ENCODE measurements around the gene PAX7. TPM values are rescaled to one million over a fixed set of nuclear protein-coding genes. Genes with fewer than 3 reads are reported as not detected.

PAX7 gene
- polyA plus RNA-seq, 1 of the 3 experiments (the other 2 are of a cell fraction): not detected

GRCh38 chr1:18707696-18708257 lies 77.1 kb downstream of the PAX7 start:
- CTCF ChIA-PET: interaction anchor here (1.0 to 1.8 kb wide), 2 partner anchors 63 to 110 kb away, joined by 3 to 7 read pairs; no protein-coding TSS in a partner anchor
- H3K4me1 ChIP-seq (ENCODE audit: control insufficient read depth in 1 of 2, insufficient read depth in 2 of 2, low read depth in 1 of 2, low read length in 1 of 2): peaks cover 0 to 2% of the 10 kb centered on the region in 2 experiments; a peak in 1 of 4 replicates
- H3K36me3 ChIP-seq (replicated peaks in 1 of 2; ENCODE audit: control insufficient read depth in 1 of 2, insufficient read depth in 2 of 2, low read length in 1 of 2): no peaks in the 10 kb centered on the region
- no peak for DNase-seq
- no peaks in the 10 kb centered on the region; the same call in 1 of the 2 replicates for H3K27me3 ChIP-seq (ENCODE audit: insufficient read depth)
- TF ChIP-seq EP300 (IDR thresholded peaks at IDR 0.05; ENCODE audit: borderline replicate concordance in 1 of 2, low read depth in 1 of 2, low read length in 1 of 2) (no peak), CHD2 (IDR thresholded peaks at IDR 0.05; ENCODE audit: low read length, partially characterized antibody) (no peak), SMC3 (IDR thresholded peaks at IDR 0.05; ENCODE audit: low read depth, low read length) (no peak), SIN3A (IDR thresholded peaks at IDR 0.05; ENCODE audit: borderline replicate concordance, low read depth, low read length) (no peak), TAF1 (IDR thresholded peaks at IDR 0.05; ENCODE audit: borderline replicate concordance, low read depth, low read length) (no peak)
- TF ChIP-seq, protein P1, sequence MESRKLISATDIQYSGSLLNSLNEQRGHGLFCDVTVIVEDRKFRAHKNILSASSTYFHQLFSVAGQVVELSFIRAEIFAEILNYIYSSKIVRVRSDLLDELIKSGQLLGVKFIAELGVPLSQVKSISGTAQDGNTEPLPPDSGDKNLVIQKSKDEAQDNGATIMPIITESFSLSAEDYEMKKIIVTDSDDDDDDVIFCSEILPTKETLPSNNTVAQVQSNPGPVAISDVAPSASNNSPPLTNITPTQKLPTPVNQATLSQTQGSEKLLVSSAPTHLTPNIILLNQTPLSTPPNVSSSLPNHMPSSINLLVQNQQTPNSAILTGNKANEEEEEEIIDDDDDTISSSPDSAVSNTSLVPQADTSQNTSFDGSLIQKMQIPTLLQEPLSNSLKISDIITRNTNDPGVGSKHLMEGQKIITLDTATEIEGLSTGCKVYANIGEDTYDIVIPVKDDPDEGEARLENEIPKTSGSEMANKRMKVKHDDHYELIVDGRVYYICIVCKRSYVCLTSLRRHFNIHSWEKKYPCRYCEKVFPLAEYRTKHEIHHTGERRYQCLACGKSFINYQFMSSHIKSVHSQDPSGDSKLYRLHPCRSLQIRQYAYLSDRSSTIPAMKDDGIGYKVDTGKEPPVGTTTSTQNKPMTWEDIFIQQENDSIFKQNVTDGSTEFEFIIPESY (IDR thresholded peaks at IDR 0.05; ENCODE audit: borderline replicate concordance, low read depth): no peak
- TF ChIP-seq, protein P2, sequence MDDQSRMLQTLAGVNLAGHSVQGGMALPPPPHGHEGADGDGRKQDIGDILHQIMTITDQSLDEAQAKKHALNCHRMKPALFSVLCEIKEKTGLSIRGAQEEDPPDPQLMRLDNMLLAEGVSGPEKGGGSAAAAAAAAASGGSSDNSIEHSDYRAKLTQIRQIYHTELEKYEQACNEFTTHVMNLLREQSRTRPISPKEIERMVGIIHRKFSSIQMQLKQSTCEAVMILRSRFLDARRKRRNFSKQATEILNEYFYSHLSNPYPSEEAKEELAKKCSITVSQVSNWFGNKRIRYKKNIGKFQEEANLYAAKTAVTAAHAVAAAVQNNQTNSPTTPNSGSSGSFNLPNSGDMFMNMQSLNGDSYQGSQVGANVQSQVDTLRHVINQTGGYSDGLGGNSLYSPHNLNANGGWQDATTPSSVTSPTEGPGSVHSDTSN (IDR thresholded peaks at IDR 0.05): no peak
- no peak overlapping the region for H3K4me2 ChIP-seq
- H3K9me2 ChIP-seq: no peaks in the 10 kb centered on the region
- no peaks in the 10 kb centered on the region for H4K20me1 ChIP-seq (ENCODE audit: insufficient read depth)
- no peaks in the 10 kb centered on the region for H3K9me3 ChIP-seq
- no peak overlapping the region for H2AFZ ChIP-seq (ENCODE audit: low read depth)
- H3K79me2 ChIP-seq (ENCODE audit: insufficient read depth): no peaks in the 10 kb centered on the region
- 39% methylated on average over 6 of the region's 6 CpGs for whole genome bisulfite sequencing (ENCODE audit: low lambda C conversion rate)
- H3K27ac ChIP-seq (ENCODE audit: low read depth in 2 of 2, low read length in 1 of 2): no peak overlapping the region
- no peak overlapping the region for H3K9ac ChIP-seq
- POLR2A ChIA-PET: no interaction called here
- no peaks in the 10 kb centered on the region for H3F3A ChIP-seq (replicated peaks; ENCODE audit: insufficient read depth)
- no peak overlapping the region for H3K4me3 ChIP-seq (ENCODE audit: low read depth in 2 of 2, low read length in 1 of 2)

- WGBS (ENCODE audit: low lambda C conversion rate): 27% methylated on average over 1 of the region's 3 CpGs
- Histone ChIP-seq H3K4me3 (ENCODE audit: low read depth in 2 of 2, low read length in 1 of 2) (no peak overlapping the region), H3K27me3 (ENCODE audit: insufficient read depth) (no peaks in the 10 kb centered on the region; the same call in 1 of the 2 replicates), H3K9me2 (no peaks in the 10 kb centered on the region), H3K79me2 (ENCODE audit: insufficient read depth) (no peaks in the 10 kb centered on the region), H3K36me3 (replicated peaks in 1 of 2; ENCODE audit: control insufficient read depth in 1 of 2, insufficient read depth in 2 of 2, low read length in 1 of 2) (no peaks in the 10 kb centered on the region), H3K9ac (no peak overlapping the region), H2AFZ (ENCODE audit: low read depth) (no peak overlapping the region), H3K9me3 (no peaks in the 10 kb centered on the region), H3K4me2 (no peak overlapping the region), H4K20me1 (ENCODE audit: insufficient read depth) (no peaks in the 10 kb centered on the region), H3F3A (replicated peaks; ENCODE audit: insufficient read depth) (no peaks in the 10 kb centered on the region), H3K27ac (ENCODE audit: low read depth in 2 of 2, low read length in 1 of 2) (no peak overlapping the region), H3K4me1 (ENCODE audit: control insufficient read depth in 1 of 2, insufficient read depth in 2 of 2, low read depth in 1 of 2, low read length in 1 of 2) (no peaks in the 10 kb centered on the region)
- ChIA-PET POLR2A (no interaction called here), CTCF (no interaction called here)
- TF ChIP-seq CHD2 (IDR thresholded peaks at IDR 0.05; ENCODE audit: low read length, partially characterized antibody) (no peak), FOXJ3 (CRISPR knock-in tag; IDR thresholded peaks at IDR 0.05) (no peak), EZH2phosphoT487 (IDR thresholded peaks at IDR 0.05; ENCODE audit: borderline replicate concordance, low read depth) (no peak), NFIC (IDR thresholded peaks at IDR 0.05; ENCODE audit: borderline replicate concordance) (no peak), SMC3 (IDR thresholded peaks at IDR 0.05; ENCODE audit: low read depth, low read length) (no peak), TEAD4 (IDR thresholded peaks at IDR 0.05; ENCODE audit: borderline replicate concordance, insufficient read depth) (no peak), RXRA (IDR thresholded peaks at IDR 0.05; ENCODE audit: borderline replicate concordance, low read depth) (no peak), GABPA (IDR thresholded peaks at IDR 0.05; ENCODE audit: low read depth) (no peak), YY1 (IDR thresholded peaks at IDR 0.05; ENCODE audit: low read depth) (no peak)
- TF ChIP-seq, protein P3, sequence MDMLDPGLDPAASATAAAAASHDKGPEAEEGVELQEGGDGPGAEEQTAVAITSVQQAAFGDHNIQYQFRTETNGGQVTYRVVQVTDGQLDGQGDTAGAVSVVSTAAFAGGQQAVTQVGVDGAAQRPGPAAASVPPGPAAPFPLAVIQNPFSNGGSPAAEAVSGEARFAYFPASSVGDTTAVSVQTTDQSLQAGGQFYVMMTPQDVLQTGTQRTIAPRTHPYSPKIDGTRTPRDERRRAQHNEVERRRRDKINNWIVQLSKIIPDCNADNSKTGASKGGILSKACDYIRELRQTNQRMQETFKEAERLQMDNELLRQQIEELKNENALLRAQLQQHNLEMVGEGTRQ (IDR thresholded peaks at IDR 0.05; ENCODE audit: borderline replicate concordance, low read depth, low read length): no peak
- TF ChIP-seq, protein P1 (IDR thresholded peaks at IDR 0.05; ENCODE audit: borderline replicate concordance, low read depth): no peak
- DNase-seq: no peak
These were observed 79.4 kb downstream of the PAX7 start for GRCh38 chr1:18710002-18710401.

Measured in SK-N-SH (cell line).